Endothelial cell of umbilical vein (primary cell): ENCODE data around the gene MEGF11. TPM values are rescaled to one million over a fixed set of nuclear protein-coding genes. Genes with fewer than 3 reads are reported as not detected.

Experiments
- BruUV-seq: library from RNA; stranded (reverse); fragments of 400-500 nt; replicated peaks from 2 replicates; lab custom pipeline; 2021; lab: Mats Ljungman, UMichigan
- CTCF ChIA-PET: fragments of 300-600, 350-600 bp; sonication (Branson Sonifier 250); formaldehyde crosslinking; loops from one replicate; lab custom pipeline; 2021; ENCODE audit warnings: antibody characterized with exemption, inconsistent platforms; lab: Charles Lee
- POLR2A ChIA-PET: fragments of 300-600, 350-600 bp; sonication (Branson Sonifier 250); formaldehyde crosslinking; loops from one replicate; lab custom pipeline; 2021; ENCODE audit warnings: antibody characterized with exemption, inconsistent platforms; lab: Charles Lee
- DNase-seq: peaks from one replicate; pipeline ENCODE4 v3.0.0-alpha.2; 2011; ENCODE audit warnings: low read depth, low spot score
- FAIRE-seq: peaks from 2 replicates; lab custom pipeline; 2011; peaks lifted over from hg19 to GRCh38; lab: Jason Lieb, UNC
- H2AFZ ChIP-seq: 2 replicates; pipeline ENCODE4 v1.6.0; 2012; ENCODE audit warnings: low read depth, low read length, control low read depth, inconsistent platforms
- H3K27ac ChIP-seq: 2 replicates; pipeline ENCODE4 v1.5.1; 2011; ENCODE audit warnings: low read depth, mild to moderate bottlenecking, control low read depth, low read length, moderate library complexity; ENCODE audit not compliant: insufficient read depth
- H3K27me3 ChIP-seq, 2 experiments: 2 replicates each; pipeline versions ENCODE4 v1.6.0 to v1.6.1; 2011; ENCODE audit warnings: low read length in 2 of 2, mixed read lengths in 1 of 2; ENCODE audit not compliant: control insufficient read depth in 2 of 2, insufficient read depth in 2 of 2
- H3K36me3 ChIP-seq, 2 experiments: 2 replicates in 1 of 2; 3 replicates in 1 of 2; pipeline ENCODE4 v1.5.1; 2011; ENCODE audit warnings: low read length in 2 of 2, mild to moderate bottlenecking in 1 of 2, moderate library complexity in 1 of 2; ENCODE audit not compliant: control insufficient read depth in 2 of 2, insufficient read depth in 2 of 2; ENCODE audit errors: extremely low read depth in 1 of 2
- H3K4me1 ChIP-seq: 3 replicates; pipeline ENCODE4 v1.5.1; 2011; ENCODE audit warnings: mild to moderate bottlenecking, low read length; ENCODE audit not compliant: control insufficient read depth, insufficient read depth; ENCODE audit errors: extremely low read depth
- H3K4me2 ChIP-seq: 2 replicates; pipeline ENCODE4 v1.6.1; 2011; ENCODE audit warnings: low read length, control low read depth, mixed read lengths; ENCODE audit not compliant: insufficient read depth
- H3K4me3 ChIP-seq, 3 experiments: fragments of 200-600 bp in 1 of 3; sonication (generic), shearing (Covaris generic) in 1 of 3; replicated peaks in 1 of 3; 2 replicates each; pipeline ENCODE4 v1.5.1; 2011 to 2016; ENCODE audit warnings: control low read depth in 3 of 3, low read length in 3 of 3, mild to moderate bottlenecking in 2 of 3, inconsistent platforms in 1 of 3, low read depth in 1 of 3, moderate library complexity in 1 of 3; ENCODE audit not compliant: insufficient read depth in 1 of 3
- H3K79me2 ChIP-seq: 2 replicates; pipeline ENCODE4 v1.6.0; 2012; ENCODE audit warnings: low read length, inconsistent platforms; ENCODE audit not compliant: control insufficient read depth, insufficient read depth
- H3K9ac ChIP-seq: replicated peaks from 2 replicates; pipeline ENCODE3; 2011; ENCODE audit warnings: low read length, control low read depth; ENCODE audit not compliant: insufficient read depth; ENCODE audit errors: extremely low read depth
- H3K9me1 ChIP-seq: replicated peaks from 3 replicates; pipeline ENCODE4 v1.6.0; 2011; ENCODE audit warnings: mild to moderate bottlenecking, low read length; ENCODE audit not compliant: control insufficient read depth, insufficient read depth; ENCODE audit errors: extremely low read depth
- H3K9me3 ChIP-seq: replicated peaks from 2 replicates; pipeline ENCODE4 v1.5.1; 2012; ENCODE audit warnings: low read length, inconsistent platforms; ENCODE audit not compliant: control insufficient read depth, insufficient read depth
- H4K20me1 ChIP-seq: replicated peaks from 2 replicates; pipeline ENCODE3; 2011; ENCODE audit warnings: mild to moderate bottlenecking, low read length; ENCODE audit not compliant: control insufficient read depth, insufficient read depth; ENCODE audit errors: extremely low read depth
- EZH2 ChIP-seq: IDR thresholded peaks from 2 replicates; pipeline ENCODE4 v1.6.1; 2012; ENCODE audit warnings: borderline replicate concordance, low read depth, mild to moderate bottlenecking, moderate library complexity, low read length, inconsistent platforms; ENCODE audit not compliant: severe bottlenecking
- FOS ChIP-seq: IDR thresholded peaks from 2 replicates; pipeline ENCODE4 v1.6.1; 2011; ENCODE audit warnings: mild to moderate bottlenecking, low read length, moderate library complexity, borderline replicate concordance; ENCODE audit not compliant: insufficient read depth
- GATA2 ChIP-seq: IDR thresholded peaks from 2 replicates; pipeline ENCODE4 v1.7.0; 2011; ENCODE audit warnings: low read depth, mild to moderate bottlenecking, moderate library complexity, mixed read lengths, low read length; ENCODE audit not compliant: insufficient read length, insufficient read depth
- MYC ChIP-seq: IDR thresholded peaks from one replicate; pipeline ENCODE4 v1.6.1; 2011; ENCODE audit warnings: mild to moderate bottlenecking, low read depth, low read length
- POLR2A ChIP-seq: IDR thresholded peaks from 2 replicates; pipeline ENCODE4 v1.6.1; 2012; ENCODE audit warnings: low read depth, mild to moderate bottlenecking, control low read depth, low read length
- POLR2AphosphoS5 ChIP-seq: IDR thresholded peaks from 2 replicates; pipeline ENCODE4 v1.6.1; 2012; ENCODE audit warnings: low read depth, mild to moderate bottlenecking, control low read depth, low read length, moderate library complexity; ENCODE audit not compliant: insufficient read depth
- dilution Hi-C: fragments of 300-500 bp; cut with MboI; formaldehyde crosslinking; loops from one replicate; pipeline ENCODE4 v1.15.0; 2019; ENCODE audit warnings: low sequenced_read_pairs; ENCODE audit not compliant: extremely low pct_ligation_motif_present
- intact Hi-C: fragments of 100-400 bp; cut with micrococcal nuclease; formaldehyde crosslinking; loops from one replicate; pipeline ENCODE4 v1.10.0; 2022
- polyA plus RNA-seq, 4 experiments: library from polyadenylated mRNA; depleted of rRNA in 3 of 4; stranded (reverse) in 3 of 4; unstranded in 1 of 4; fragments of >200 nt; gene quantifications; 2 replicates each; pipeline versions ENCODE4 v1.2.1 to v1.2.3, GENCODE V29; 2011 to 2012; ENCODE audit warnings: missing spikeins in 1 of 4
- total RNA-seq: library from RNA; stranded (reverse); gene quantifications from 2 replicates; pipeline ENCODE4 v1.2.3, GENCODE V29; 2021
- TF ChIP-seq, protein P1 (sequence below): IDR thresholded peaks from 2 replicates; pipeline ENCODE4 v1.6.1; 2011; ENCODE audit not compliant: insufficient read depth, insufficient read length
- TF ChIP-seq, protein P2 (sequence below), 2 donors: IDR thresholded peaks; 1 replicate in 1 of 2; 2 replicates in 1 of 2; pipeline ENCODE4 v1.5.1; 2011; ENCODE audit warnings: low read length in 2 of 2, mild to moderate bottlenecking in 2 of 2, moderate library complexity in 2 of 2, control low read depth in 1 of 2, inconsistent platforms in 1 of 2, low read depth in 1 of 2; ENCODE audit not compliant: insufficient read depth in 1 of 2; ENCODE audit errors: extremely low read depth in 1 of 2

Gene MEGF11
- total and polyA plus RNA-seq, 2 donors (not counting 3 experiments of a cell fraction or from before 2014, with no cell fraction given), result not detected

DNA sequence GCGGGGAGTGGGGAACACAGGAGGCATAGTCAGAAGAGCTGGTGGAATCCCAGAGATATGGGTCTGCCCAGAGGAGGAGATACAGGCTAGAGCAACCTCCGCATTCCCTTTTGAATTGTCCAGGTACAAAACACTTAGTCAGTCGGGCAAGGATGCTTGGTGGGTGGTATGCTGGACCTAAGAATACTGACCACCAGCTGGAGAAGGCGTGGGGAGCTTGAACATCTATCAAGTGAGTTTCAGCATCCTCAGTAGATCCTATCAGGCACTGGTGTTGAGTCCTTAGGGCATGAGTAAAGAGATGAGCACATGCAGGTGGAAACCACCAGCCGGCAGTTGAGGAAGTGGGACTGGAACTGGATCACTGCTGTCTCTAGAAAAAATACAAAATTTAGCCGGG lies 25.1 kb upstream of the MEGF11 start:
- intact Hi-C loops, result no loop called here
- dilution Hi-C loops, result no loop called here
- no peaks in the 10 kb centered on the region for H3K9me1 ChIP-seq
- H2AFZ ChIP-seq, result no peak overlapping the region
- no peaks in the 10 kb centered on the region for H3K79me2 ChIP-seq
- no peaks in the 10 kb centered on the region for H3K9me3 ChIP-seq
- peaks cover 4 to 5% of the 10 kb centered on the region in 2 experiments for H3K27me3 ChIP-seq
- no peaks in the 10 kb centered on the region for H3K36me3 ChIP-seq
- DNase-seq, result no peak
- no peak overlapping the region for H3K4me3 ChIP-seq
- TF ChIP-seq, protein P1, sequence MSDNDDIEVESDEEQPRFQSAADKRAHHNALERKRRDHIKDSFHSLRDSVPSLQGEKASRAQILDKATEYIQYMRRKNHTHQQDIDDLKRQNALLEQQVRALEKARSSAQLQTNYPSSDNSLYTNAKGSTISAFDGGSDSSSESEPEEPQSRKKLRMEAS, result no peak
- TF ChIP-seq POLR2AphosphoS5 (no peak), MYC (no peak), GATA2 (no peak), POLR2A (no peak), EZH2 (no peak), FOS (no peak)
- TF ChIP-seq, protein P2, sequence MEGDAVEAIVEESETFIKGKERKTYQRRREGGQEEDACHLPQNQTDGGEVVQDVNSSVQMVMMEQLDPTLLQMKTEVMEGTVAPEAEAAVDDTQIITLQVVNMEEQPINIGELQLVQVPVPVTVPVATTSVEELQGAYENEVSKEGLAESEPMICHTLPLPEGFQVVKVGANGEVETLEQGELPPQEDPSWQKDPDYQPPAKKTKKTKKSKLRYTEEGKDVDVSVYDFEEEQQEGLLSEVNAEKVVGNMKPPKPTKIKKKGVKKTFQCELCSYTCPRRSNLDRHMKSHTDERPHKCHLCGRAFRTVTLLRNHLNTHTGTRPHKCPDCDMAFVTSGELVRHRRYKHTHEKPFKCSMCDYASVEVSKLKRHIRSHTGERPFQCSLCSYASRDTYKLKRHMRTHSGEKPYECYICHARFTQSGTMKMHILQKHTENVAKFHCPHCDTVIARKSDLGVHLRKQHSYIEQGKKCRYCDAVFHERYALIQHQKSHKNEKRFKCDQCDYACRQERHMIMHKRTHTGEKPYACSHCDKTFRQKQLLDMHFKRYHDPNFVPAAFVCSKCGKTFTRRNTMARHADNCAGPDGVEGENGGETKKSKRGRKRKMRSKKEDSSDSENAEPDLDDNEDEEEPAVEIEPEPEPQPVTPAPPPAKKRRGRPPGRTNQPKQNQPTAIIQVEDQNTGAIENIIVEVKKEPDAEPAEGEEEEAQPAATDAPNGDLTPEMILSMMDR (IDR thresholded peaks at IDR 0.05; ENCODE audit: extremely low read depth in 1 of 2, insufficient read depth in 1 of 2, low read depth in 1 of 2, low read length in 2 of 2), result no peak
- H3K4me2 ChIP-seq, result no peak overlapping the region
- no peaks in the 10 kb centered on the region for H3K4me1 ChIP-seq
- no TSS peak for BruUV-seq
- POLR2A ChIA-PET, result no interaction called here
- CTCF ChIA-PET, result interaction anchor here (1.0 kb wide), 1 partner anchor 9 kb away, joined by 4 read pairs; no protein-coding TSS in a partner anchor
- FAIRE-seq, result no peak
- H4K20me1 ChIP-seq, result no peaks in the 10 kb centered on the region
- no peak overlapping the region for H3K9ac ChIP-seq
- no peak overlapping the region for H3K27ac ChIP-seq
